HG02943 (cell line): ENCODE results near the gene RALA.
"Not testable (repeated sequence)": the region's sequence is repeated elsewhere in the genome, so short reads cannot be mapped to it uniquely, and the experiment has no call there.

Experiments
- ATAC-seq: cut with Tn5 transposase; IDR thresholded peaks from one replicate; pipeline ENCODE4 v1.9.1; 2021; ENCODE audit warnings: mild to moderate bottlenecking, low read depth, moderate library complexity; ENCODE audit not compliant: unreplicated experiment

Gene RALA

DNA sequence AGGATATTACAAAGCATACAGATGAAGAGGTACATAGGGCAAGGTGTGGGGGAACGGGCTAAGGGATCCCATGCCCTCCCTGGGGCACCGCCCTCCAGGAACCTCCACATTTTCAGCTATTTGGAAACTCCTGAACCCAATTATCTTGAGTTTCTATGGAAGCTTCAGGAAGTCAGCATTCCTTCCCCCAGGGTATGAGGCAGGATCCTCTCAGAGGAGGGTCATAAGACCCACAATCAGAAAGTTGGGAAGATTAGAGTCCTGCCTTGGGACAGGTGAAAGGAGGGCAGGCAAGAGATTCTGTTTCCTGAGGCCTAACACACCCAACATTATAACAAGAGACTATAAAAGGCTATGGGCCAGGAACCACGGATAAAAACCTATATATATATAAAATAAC is 98.0 kb downstream of the RALA start:
- ATAC-seq, result no peak

DNA sequence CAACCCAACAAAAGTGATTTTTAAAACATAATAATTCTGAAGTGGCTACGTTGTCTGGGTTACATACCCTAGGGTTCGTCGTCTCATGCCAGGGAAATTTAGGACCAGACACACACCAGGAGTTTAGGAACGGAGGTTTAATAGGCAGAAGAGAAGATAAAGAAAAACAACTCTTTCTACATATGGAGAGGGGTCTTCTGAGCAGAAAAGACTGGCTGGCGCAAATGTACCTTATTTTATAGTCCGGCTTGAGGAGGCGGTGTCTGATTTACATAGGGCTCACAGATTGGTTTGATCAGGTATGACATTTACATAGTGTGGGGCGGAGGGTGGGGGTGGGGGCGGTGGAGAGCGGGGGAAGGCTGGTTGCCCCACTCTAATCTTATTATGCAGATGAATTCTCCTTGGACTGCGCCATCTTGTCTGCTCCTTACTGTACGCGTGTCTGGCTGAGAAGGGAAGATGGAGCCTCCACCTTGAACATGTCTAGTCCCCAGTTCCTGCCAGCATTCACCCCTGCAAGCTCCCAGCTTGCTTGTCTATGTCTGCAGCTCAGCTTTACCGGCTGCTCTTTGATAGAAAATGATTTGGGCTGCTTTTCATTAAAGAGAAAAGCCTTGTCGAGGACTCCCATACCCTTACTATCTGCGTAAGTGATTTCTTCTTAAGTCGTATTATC is 98.7 kb downstream of the RALA start:
- ATAC-seq, result no peak

DNA sequence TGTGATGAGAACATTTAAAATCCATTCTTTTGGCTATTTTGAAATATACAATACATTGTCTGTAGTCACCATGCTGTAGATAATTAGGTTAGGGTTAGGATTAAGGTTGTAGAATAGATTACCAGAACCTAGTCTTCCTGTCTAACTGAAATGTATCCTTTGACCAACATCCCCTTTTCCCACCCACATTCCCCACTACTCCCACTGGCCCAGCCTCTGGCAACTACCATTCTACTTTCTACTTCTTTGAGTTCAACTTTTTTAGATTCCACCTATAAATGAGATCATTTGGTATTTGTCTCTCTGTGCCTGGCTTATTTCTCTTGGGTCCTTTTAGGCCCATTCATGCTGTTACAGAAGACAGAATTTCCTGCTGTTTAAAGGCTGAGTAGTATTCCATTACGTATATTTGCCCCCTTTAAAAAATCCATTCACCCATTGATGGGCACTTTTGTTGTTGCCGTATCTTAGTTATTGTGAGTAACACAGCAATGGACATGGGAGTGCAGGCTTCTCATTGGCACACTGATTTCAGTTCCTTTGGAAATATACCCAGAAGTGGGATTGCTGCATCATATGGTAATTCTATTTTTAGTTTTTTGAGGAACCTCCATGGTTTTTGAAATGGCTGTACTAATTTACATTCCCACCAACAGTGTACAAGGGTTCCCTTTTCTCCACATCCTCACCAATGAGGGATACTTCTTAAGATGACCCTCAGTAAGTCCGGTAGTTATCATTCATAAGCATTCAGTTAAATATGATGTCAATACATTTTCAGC is 104.0 kb downstream of the RALA start:
- ATAC-seq, result no peak

DNA sequence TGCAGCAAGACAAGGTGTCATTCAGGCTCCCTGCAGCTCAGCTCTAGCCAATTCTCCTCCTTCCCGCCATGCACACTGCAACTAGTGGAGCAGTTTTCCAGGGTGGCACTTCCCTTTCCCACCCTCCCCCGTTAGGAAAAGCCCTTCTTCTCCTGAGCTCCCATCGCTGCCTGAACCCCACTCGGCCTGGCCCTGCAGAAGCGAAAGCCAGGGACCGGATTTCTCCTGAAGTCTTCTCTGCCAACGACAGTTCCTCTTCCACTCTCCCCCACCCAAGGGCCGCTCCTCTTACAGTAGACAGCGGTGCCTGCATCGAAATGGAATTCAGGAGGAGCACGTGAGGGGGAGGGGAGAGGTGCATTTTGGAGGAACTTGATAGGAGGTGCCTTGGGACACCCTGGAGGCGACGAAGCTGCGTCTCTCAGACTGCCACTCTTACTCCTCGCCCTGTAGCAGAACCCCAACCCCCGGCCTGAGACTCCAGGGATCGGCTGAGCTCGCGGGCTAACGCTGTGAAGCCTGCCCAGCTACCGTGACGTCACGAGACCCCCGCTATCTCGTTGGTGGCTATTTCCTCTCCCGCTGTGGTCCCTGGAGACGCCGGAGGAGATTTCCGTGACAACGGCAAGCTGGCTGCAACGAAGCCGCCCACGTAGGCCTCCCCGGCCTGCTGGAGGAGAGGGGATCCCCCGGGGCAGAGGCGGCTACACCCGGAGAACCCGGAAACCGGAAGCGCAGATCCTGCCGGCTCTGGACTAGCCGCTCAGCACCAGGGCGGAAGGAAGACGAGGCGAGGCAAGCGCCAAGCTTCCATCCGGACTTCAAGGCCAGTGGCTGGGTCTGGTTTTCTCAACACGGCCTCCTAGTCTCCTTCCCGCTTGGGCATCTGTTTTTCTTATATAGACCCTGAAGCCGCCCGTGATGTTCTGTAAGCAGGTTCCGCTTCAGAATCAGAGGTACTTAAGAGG is 109.7 kb downstream of the RALA start:
- ATAC-seq, result peak; percentile 94

DNA sequence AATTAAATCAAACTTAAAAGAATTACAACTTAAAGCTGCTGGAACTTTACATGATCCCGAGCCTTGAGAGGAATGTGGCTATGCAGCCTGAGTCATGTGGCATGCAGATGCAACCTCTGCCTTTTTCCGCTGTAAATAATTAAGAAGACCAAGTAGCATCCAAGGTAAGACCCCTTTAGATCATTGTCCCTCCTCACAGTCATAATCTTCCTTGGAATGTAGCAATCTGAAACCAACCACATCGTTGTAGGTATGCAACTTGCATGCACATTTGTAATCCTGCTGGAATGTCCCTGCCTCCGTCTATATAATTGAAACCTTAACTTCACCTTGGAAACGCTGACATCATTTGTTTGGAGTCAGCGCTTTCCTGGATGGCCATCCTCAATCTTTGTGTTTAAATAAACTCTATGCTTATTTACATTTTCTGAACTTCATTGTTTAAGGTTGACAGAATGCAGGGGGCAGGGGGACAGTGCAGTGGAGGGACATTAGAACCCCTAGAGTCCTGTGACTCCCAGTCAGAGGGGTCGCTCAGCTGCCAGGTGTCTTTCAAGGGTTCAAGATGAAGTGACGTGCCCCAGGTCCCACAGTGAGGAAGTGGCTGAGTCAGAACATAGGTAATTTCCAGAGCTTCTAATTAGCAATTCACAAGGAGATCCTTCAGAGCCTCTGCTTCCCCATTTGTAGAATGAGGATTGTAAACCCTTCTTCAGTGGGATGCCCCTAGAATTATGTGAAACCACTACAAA is 110.7 kb downstream of the RALA start:
- no peak for ATAC-seq

DNA sequence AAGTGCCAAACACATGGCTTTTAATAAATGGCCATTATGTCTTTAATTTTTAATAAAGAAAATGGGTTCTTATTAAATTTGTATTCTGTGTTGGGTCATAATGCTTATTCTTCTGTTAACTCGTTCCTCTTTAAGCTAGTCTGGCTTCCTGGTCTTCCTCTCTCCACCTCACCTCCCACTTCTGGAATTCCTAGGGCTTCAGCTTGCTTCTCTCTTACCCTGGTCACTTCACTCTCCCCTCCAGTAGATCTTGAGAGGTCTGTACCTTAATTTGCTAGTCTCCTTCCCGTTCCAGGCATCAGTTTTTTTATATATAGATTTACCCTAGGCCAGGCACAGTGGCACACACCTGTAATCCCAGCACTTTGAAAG is 111.2 kb downstream of the RALA start:
- ATAC-seq, result no peak

DNA sequence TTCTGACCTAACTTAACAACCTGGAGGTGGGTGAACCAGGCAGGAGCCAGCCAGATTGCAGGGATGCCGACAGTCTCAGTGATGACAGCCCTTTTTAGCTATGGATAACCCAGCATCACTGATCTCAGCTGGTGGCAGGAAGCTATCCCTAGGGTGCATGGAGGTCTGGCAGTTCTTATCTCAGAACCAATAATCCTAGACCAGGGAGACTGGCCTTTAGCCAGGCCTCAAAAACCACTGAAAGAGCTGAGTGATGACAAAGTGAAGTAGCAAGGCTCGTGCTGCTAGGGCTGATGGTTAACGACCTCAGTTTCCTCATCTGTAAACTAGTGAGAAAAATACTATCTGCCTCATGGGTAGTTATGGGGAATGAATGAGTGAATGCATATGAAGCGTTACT is 112.5 kb downstream of the RALA start:
- no peak for ATAC-seq

DNA sequence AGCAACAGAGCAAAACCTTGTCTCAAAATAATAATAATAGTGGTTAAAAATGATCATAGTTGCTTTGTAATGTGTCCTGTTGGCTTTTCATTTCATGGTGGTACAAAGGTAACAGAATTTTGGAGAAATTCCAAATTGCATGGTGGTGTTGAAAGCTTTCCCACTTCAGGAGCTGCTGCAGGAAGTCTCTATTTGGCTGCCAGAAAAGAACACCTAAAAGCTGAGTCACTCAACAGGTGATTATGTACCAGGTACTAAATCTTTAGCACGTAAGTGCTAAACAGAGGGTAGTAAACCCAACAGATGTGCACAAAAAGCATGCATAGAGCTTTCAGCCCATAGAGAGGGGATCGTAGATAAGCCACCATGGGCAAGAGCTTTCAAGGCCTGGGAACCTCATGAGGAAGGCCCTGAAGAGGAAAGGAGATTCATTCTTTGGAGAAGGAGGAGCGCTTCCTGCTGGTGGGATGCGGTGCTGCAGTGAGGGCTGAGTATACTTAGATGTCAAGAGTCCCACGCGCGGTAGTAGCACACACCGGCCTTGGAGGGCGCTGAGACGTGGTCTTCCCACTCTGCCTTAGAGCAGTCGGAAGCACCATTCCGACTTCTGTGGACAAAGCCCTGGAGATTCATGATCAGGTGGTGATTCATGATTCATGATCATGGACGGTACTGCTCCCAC is 118.7 kb downstream of the RALA start:
- ATAC-seq, result no peak

DNA sequence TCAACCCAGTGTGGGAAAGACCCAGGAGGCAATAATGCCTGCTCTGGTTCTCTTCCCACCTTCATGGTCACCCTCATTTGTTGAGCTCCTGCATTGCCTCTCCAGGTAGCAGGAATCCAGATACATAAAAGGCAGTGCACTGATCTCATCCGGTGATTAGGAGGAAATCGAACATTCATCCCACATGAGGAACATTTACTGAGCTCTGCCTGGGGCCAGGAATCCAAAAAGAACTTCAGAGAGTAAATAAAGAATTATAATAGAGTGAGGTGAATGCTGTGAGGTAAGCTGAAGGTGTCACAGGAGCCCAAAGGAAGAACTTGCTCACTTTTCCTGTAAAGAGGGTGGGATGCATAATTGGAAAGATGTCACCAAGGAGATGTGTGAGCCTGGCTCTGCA is 121.2 kb downstream of the RALA start:
- no peak for ATAC-seq

DNA sequence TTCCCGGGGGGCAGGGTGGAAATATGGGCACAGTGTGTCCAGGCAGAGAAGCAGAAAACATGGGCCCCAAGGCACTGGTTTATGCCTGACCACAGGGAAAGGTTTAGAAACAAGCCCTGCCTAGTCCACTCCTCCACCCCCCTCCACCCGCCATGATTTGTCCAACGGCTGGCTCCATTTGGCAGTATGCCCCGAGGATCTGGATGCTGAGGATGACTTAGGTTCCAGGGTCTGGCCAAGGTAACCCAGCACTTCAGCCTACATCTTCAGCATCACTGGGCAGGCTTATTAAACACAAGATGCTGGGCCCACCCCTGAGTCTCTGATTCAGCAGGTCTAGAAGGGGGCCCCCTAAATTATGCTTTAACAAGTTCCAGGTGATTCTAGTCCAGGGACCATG is 121.9 kb downstream of the RALA start:
- ATAC-seq, result no peak

DNA sequence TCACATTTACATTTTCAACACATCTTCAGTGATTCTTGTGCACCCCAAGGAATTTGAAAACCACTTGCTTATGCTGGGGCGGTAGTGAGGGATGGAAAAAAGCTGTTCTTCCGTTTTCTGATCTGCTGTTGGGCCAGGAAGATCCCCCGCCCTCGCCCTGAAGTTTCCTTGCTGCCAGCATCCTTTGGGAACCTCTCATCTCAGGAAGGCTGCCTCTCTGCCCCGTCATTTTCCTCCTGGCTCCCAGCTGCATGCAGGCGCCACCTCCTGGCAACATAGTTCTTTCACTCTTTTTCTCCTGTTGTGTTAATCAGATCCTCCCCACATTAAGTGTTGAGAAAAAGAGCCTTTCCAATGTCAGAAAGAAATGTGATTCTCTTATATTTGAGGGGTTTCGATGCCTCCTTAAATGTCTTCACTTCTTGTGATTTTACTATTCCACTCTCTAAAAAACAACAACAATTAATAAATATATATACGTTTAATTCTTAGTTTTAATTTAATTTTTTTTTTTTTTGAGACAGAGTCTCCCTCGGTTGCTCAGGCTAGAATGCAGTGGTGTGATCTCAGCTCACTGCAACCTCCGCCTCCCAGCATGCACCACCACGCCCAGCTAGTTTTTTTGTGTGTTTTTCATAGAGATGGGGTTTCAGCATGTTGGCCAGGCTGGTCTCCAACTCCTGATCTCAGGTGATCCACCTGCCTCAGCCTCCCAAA is 122.9 kb downstream of the RALA start:
- no peak for ATAC-seq

DNA sequence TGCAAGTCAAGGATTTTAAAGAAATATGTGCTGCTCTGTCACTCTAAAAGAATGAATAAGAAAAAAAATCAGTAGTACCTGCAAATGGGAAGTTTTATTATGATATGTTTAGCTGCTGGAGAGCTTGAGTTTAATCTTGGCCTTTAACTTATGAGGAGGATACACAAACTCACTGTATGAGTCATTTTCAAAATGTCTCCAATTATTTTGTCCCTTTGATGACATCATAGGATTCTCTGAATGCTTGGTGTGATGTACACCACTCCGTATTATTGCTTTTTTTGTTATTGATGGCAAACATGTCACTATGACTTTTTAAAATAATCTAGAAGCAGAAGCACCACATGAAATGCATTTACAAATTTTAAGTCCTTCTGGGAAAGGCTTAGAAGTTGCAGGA is 125.8 kb downstream of the RALA start:
- no peak for ATAC-seq

DNA sequence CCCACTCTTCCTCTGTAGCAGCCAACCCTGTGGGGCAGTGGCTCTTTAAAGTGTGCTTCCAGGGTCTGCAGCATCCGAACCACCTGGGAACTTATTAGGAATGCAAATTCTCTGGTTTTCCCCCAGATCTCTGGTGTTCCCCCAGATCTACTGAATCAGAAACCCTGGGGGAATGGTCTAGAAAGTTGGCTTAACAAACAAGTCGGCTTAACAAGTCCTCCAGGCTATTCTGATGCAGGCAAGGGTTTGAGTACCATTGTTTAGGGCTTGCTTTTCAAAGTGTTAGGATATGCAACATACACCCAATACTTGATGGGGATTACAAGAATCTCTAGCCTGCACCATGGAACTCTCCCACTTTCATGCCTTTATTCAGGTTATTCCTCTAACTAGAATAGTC is 126.3 kb downstream of the RALA start:
- ATAC-seq, result no peak

DNA sequence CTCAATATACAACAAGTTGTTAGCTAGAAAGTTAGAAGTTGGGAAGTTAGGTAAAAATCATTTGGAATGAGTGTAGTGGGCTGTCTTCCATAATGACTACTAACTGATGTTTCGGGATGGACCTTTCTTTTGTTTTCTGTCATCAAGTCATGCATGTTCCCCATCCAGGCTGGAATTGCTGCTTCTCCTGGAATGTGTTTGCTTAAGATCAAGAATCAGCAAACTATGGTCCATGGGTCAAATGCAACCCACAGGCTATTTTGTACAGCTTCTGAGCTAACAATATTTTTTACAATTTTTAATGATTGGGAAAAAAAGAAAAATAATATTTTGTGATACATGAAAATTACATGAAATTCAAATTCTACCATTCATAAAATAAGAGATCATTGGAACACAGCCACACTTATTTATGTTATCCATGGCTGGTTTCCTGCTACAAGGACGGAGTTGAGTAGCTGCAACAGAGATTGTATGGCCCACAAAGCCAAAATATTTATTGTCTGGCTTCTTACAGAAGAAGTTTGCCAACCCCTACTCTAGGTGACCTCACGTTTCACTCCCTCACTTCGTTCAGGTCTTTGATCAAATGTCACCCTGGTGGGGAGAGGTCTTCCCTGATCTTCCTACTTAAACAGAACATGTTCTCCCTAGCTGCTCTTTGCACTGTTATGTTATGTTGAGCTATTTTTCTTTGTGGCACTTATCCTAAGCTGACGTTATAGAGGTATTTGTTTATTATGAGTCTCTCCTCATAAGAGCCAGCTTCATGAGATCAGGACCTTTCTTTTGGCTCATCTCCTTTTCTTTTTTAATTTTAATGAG is 127.1 kb downstream of the RALA start:
- no peak for ATAC-seq

DNA sequence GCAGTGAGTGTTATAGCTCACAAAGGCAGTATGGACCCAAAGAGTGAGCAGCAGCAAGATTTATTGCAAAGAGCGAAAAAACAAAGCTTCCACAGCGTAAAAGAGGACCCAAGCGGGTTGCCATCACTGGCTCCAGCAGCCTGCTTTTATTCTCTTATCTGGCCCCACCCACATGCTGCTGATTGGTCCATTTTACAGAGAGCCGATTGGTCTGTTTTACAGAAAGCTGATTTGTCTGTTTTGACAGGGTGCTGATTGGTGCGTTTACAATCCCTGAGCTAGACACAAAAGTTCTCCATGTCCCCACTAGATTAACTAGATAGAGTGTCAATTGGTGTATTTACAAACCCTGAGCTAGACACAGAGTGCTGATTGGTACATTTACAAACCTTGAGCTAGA is 129.9 kb downstream of the RALA start:
- not testable (repeated sequence) for ATAC-seq

DNA sequence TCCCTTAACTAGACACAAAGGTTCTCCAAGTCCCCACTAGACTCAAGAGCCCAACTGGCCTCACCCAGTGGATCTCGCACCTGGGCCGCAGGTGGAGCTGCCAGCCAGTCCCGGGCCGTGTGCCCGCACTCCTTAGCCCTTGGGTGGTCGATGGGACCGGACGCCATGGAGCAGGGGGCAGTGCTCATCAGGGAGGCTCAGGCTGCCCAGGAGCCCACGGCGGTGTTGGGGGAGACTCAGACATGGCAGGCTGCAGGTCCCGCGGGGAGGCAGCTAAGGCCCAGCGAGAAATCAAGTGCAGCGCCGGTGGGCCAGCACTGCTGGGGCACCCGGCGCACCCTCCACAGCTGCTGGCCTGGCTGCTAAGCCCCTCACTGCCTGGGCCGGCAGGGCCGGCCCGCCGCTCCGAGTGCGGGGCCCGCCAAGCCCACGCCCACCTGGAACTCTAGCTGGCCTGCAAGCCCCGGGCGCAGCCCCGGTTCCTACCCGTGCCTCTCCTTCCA is 130.5 kb downstream of the RALA start:
- no peak for ATAC-seq

DNA sequence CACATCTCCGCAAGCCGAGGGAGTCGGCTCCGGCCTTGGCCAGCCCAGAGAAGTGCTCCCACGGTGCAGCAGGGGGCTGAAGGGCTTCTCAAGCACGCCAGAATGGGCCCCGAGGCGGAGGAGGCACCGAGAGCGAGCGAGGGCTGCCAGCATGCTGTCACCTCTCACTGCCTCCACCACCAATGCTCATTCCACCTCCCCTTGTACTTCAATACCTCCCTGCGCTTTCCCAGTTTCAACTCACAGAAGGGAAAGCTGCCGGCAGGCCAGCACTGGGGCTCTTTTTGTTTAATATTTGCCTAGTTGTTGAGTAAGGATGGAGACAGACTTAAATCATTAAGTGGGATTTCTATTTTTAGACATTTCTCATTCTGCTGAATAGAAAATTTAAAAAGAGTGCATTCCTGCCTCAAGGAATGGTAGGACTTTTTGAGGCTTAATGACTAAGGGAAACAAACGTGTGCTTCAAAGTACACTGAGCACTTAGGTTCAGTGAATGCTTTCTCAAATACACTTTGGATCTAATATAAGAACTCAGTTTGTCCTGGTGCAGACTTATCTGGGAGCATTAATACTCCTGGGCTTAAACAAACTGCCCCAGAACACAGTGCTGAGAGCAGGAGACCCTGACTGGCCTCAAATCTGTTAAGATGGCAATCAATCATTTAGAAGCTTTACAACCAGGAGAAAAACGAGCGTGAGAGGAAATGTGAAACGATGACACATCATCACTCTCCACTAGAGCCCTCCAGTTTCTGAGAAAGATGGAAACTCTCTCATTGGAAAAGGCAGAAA is 131.2 kb downstream of the RALA start:
- ATAC-seq, result no peak
